OCI-LY3 (cell line): ENCODE results near the gene GFPT2.

ENCODE experiments used
- CTCF ChIP-seq: fragments of 200-600, 300-600 bp; sonication (generic); IDR thresholded peaks from 2 replicates; pipeline ENCODE4 v1.5.1; 2014; ENCODE audit warnings: antibody characterized with exemption, low read length, low read depth
- EZH2phosphoT487 ChIP-seq: fragments of 200-600 bp; shearing (Covaris generic); IDR thresholded peaks from 2 replicates; pipeline ENCODE4 v1.6.1; 2018; ENCODE audit warnings: antibody characterized with exemption, mixed run types, low read depth

GRCh38 chr5:180259260-180259611 lies 93.9 kb downstream of the GFPT2 start:
- no peak for TF ChIP-seq CTCF
- TF ChIP-seq EZH2phosphoT487 = no peak
